Adrenal gland (tissue), 5 donors: ENCODE data around the gene PRDM16.

Source experiments
- POLR2A ChIP-seq, 2 donors: fragments of 450-650 bp; IDR thresholded peaks; one replicate each; pipeline ENCODE4 v1.6.1; 2017; ENCODE audit warnings: antibody characterized with exemption in 2 of 2, mild to moderate bottlenecking in 2 of 2, moderate library complexity in 1 of 2
- TF ChIP-seq, protein P1 (sequence below), 6 experiments: fragments of 450-650 bp in 4 of 6; fragments of 200-600 bp in 2 of 6; sonication (generic) in 1 of 6; IDR thresholded peaks; 1 replicate in 5 of 6; 2 replicates in 1 of 6; pipeline versions ENCODE4 v1.5.1 to v1.8.0; 2016 to 2021; ENCODE audit warnings: antibody characterized with exemption in 6 of 6, mild to moderate bottlenecking in 2 of 6, moderate library complexity in 1 of 6
- donor health status: DM: no; HTN: no; CAD: no.

DNA sequence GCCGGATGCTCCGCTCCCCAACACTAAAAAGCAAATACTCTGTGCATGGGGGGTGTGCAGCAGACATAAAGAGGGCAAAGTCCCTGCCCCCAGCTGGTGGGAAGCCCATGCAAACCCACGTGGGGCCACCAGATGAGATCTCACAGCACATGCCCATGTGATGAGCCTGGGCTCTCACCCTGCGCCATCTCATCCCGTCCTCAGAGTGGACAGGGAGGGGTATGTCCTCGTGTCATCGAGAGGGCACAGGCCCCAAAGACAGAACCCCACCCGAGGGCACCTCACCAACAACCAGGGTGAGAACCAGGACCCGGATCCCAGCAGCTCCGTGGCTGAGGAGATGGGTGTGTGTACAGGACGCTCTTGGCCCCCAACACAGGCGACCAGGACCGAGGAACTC lies 360.3 kb downstream of the PRDM16 start:
- TF ChIP-seq, protein P1, sequence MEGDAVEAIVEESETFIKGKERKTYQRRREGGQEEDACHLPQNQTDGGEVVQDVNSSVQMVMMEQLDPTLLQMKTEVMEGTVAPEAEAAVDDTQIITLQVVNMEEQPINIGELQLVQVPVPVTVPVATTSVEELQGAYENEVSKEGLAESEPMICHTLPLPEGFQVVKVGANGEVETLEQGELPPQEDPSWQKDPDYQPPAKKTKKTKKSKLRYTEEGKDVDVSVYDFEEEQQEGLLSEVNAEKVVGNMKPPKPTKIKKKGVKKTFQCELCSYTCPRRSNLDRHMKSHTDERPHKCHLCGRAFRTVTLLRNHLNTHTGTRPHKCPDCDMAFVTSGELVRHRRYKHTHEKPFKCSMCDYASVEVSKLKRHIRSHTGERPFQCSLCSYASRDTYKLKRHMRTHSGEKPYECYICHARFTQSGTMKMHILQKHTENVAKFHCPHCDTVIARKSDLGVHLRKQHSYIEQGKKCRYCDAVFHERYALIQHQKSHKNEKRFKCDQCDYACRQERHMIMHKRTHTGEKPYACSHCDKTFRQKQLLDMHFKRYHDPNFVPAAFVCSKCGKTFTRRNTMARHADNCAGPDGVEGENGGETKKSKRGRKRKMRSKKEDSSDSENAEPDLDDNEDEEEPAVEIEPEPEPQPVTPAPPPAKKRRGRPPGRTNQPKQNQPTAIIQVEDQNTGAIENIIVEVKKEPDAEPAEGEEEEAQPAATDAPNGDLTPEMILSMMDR (IDR thresholded peaks at IDR 0.05), result no peak
- TF ChIP-seq POLR2A (IDR thresholded peaks at IDR 0.05), result no peak
